Vagina (tissue), 2 donors: ENCODE results near the gene ZDHHC15. TPM values are rescaled to one million over a fixed set of nuclear protein-coding genes. Genes with fewer than 3 reads are reported as not detected.
"Not testable (repeated sequence)": the region's sequence is repeated elsewhere in the genome, so short reads cannot be mapped to it uniquely, and the experiment has no call there.

Experiments
- DNase-seq, 2 donors: peaks; one replicate each; pipeline ENCODE4 v3.0.0-alpha.2; 2017; ENCODE audit errors: extremely low spot score in 2 of 2
- H3K27ac ChIP-seq: fragments of 200-600 bp; sonication (generic); one replicate; pipeline ENCODE4 v1.5.1; 2019
- H3K27me3 ChIP-seq: fragments of 200-600 bp; sonication (generic); one replicate; pipeline ENCODE4 v1.5.1; 2019
- H3K36me3 ChIP-seq, 2 donors: fragments of 200-600 bp; sonication (generic); one replicate each; pipeline ENCODE4 v1.5.1; 2017 to 2019
- H3K4me1 ChIP-seq: fragments of 200-600 bp; sonication (generic); one replicate; pipeline ENCODE4 v1.5.1; 2019
- H3K4me3 ChIP-seq, 2 donors: fragments of 200-600 bp; sonication (generic); 1 replicate in 1 of 2; 2 replicates in 1 of 2; pipeline ENCODE4 v1.5.1; 2016 to 2019
- H3K9me3 ChIP-seq: fragments of 200-600 bp; sonication (generic); one replicate; pipeline ENCODE4 v1.5.1; 2019
- CTCF ChIP-seq, 3 experiments: fragments of 450-650 bp in 2 of 3; fragments of 200-600 bp in 1 of 3; sonication (generic) in 1 of 3; IDR thresholded peaks; one replicate each; pipeline ENCODE4 v1.5.1; 2017 to 2019; ENCODE audit warnings: antibody characterized with exemption in 3 of 3, mild to moderate bottlenecking in 2 of 3, moderate library complexity in 2 of 3
- POLR2A ChIP-seq, 2 donors: fragments of 450-650 bp; IDR thresholded peaks; one replicate each; pipeline ENCODE4 v1.6.1; 2017; ENCODE audit warnings: antibody characterized with exemption in 2 of 2, mild to moderate bottlenecking in 2 of 2, moderate library complexity in 2 of 2
- POLR2AphosphoS5 ChIP-seq, 2 donors: sonication (generic); formaldehyde crosslinking; IDR thresholded peaks; one replicate each; pipeline ENCODE4 v1.9.0; 2017; ENCODE audit warnings: antibody characterized with exemption in 2 of 2, mild to moderate bottlenecking in 2 of 2, low read depth in 1 of 2; ENCODE audit not compliant: insufficient read depth in 1 of 2
- intact Hi-C: fragments of 100-400 bp; cut with DNase I; formaldehyde crosslinking; loops from one replicate; pipeline ENCODE4 v1.15.1; 2023
- total RNA-seq: library from RNA; depleted of rRNA; stranded (reverse); fragments of >200 nt; gene quantifications from one replicate; pipeline ENCODE4 v1.2.3, GENCODE V29; 2016

The ZDHHC15 gene
- total RNA-seq, 1 donor from 2014 or later: 3.4 TPM

- H3K4me3 ChIP-seq: no peak overlapping the region
- H3K27me3 ChIP-seq: no peaks in the 10 kb centered on the region
- intact Hi-C loops: no loop called here
- no peaks in the 10 kb centered on the region for H3K4me1 ChIP-seq
- no peak overlapping the region for H3K27ac ChIP-seq
- DNase-seq: no peak
- H3K9me3 ChIP-seq: no peaks in the 10 kb centered on the region
- H3K36me3 ChIP-seq: no peaks in the 10 kb centered on the region
- TF ChIP-seq CTCF (IDR thresholded peaks at IDR 0.05): no peak
- no peak for TF ChIP-seq POLR2A (IDR thresholded peaks at IDR 0.05)
- TF ChIP-seq POLR2AphosphoS5 (IDR thresholded peaks at IDR 0.05; ENCODE audit: insufficient read depth in 1 of 2, low read depth in 1 of 2): no peak
These were observed 187.7 kb downstream of the ZDHHC15 start for GRCh38 chrX:75335127-75335458.

DNA sequence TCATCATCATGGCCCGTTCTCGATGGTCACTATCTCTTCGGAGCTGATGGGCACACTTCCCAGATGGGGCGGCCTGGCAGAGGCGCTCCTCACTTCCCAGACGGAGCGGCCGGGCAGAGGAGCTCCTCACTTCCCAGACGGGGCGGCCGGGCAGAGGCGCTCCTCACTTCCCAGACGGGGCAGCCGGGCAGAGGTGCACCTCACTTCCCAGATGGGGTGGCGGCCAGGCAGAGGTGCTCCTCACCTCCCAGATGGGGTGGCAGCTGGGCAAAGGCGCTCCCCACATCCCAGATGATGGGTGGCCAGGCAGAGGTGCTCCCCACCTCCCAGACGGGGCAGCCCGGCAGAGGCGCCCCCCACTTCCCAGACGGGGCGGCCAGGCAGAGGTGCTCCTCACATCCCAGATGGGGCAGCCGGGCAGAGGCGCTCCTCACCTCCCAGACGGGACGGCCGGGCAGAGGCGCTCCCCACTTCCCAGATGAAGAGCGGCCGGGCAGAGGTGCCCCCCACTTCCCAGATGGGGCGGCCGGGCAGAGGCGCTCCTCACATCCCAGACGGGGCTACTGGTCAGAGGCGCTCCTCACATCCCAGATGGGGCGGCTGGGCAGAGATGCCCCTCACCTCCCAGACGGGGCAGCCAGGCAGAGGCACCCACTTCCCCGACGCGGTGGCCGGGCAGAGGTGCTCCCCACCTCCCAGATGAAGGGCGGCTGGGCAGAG, 188.3 kb downstream of the ZDHHC15 start:
- H3K36me3 ChIP-seq, DNase-seq, intact Hi-C loops, H3K9me3 ChIP-seq, H3K27me3 ChIP-seq, H3K4me3 ChIP-seq, H3K4me1 ChIP-seq, H3K27ac ChIP-seq: not testable (repeated sequence)

DNA sequence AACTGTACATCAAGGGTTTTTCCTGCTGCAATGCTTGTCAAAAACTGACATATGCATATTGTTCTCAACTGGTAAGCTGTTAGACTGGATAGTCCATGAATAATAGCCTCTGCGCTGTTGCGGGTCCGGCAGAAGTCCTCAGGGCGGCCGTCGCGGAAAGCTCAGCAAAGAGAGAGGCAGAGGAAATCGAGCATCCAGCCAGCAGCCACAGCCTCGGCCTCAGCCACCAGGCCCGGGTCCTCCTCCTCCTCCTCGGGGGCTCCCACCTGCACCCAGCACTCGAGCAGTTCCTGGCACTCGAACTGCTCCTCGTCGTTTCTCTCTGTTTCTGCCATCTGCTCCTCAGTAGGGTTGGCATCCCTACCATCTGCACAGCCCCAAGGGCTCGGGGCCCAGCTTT, 195.2 kb downstream of the ZDHHC15 start:
- H3K4me1 ChIP-seq: no peaks in the 10 kb centered on the region
- intact Hi-C loops: no loop called here
- H3K36me3 ChIP-seq: peaks cover 0 to 20% of the 10 kb centered on the region in 2 donors
- H3K4me3 ChIP-seq: no peak overlapping the region
- no peaks in the 10 kb centered on the region for H3K9me3 ChIP-seq
- no peak overlapping the region for H3K27ac ChIP-seq
- TF ChIP-seq POLR2AphosphoS5 (IDR thresholded peaks at IDR 0.05; ENCODE audit: insufficient read depth in 1 of 2, low read depth in 1 of 2) (no peak), CTCF (IDR thresholded peaks at IDR 0.05) (no peak), POLR2A (IDR thresholded peaks at IDR 0.05) (no peak)
- no peaks in the 10 kb centered on the region for H3K27me3 ChIP-seq
- no peak for DNase-seq

Other genes starting within 250 kb of the ZDHHC15 start
- gene UPRT, start 249.0 kb downstream of the ZDHHC15 start, total RNA-seq: 10.8 TPM